ENCODE measurements around the gene JMJD8. TPM values are rescaled to one million over a fixed set of nuclear protein-coding genes. Genes with fewer than 3 reads are reported as not detected.

JMJD8 gene
- total RNA-seq = 75.0 TPM
- polyA plus RNA-seq (ENCODE audit: insufficient read depth, low read depth, low replicate concordance) = 80.4 TPM
- long read RNA-seq, donor 1, transcript JMJD8-201 (9 exons, 2,038 nt) = major isoform, 13 of 84 reads
- long read RNA-seq, donor 1, partial matches to known transcripts = 18 of 84 reads
- long read RNA-seq, donor 1, other reads (novel, unspliced or antisense) = 53 of 84 reads
- long read RNA-seq, donor 2, transcript JMJD8-201 (9 exons, 2,038 nt) = major isoform, 10 of 15 reads
- long read RNA-seq, donor 2, partial matches to known transcripts = 0 of 15 reads
- long read RNA-seq, donor 2, other reads (novel, unspliced or antisense) = 0 of 15 reads
- long read RNA-seq, donor 3, transcript JMJD8-201 (9 exons, 2,038 nt) = major isoform, 14 of 19 reads
- long read RNA-seq, donor 3, partial matches to known transcripts = 0 of 19 reads
- long read RNA-seq, donor 3, other reads (novel, unspliced or antisense) = 0 of 19 reads
- long read RNA-seq, donor 4, transcript JMJD8-201 (9 exons, 2,038 nt) = major isoform, 10 of 15 reads
- long read RNA-seq, donor 4, partial matches to known transcripts = 0 of 15 reads
- long read RNA-seq, donor 4, other reads (novel, unspliced or antisense) = 0 of 15 reads
- long read RNA-seq, donor 5 = 0 reads
- long read RNA-seq, donor 6, transcript JMJD8-201 (9 exons, 2,038 nt) = major isoform, 6 of 6 reads
- long read RNA-seq, donor 6, partial matches to known transcripts = 0 of 6 reads
- long read RNA-seq, donor 6, other reads (novel, unspliced or antisense) = 0 of 6 reads
- long read RNA-seq, donor 7, transcript JMJD8-209 (8 exons, 2,205 nt) = minor isoform, 5 of 141 reads
- long read RNA-seq, donor 7, transcript JMJD8-201 (9 exons, 2,038 nt) = major isoform, 63 of 141 reads
- long read RNA-seq, donor 7, partial matches to known transcripts = 18 of 141 reads
- long read RNA-seq, donor 7, other reads (novel, unspliced or antisense) = 47 of 141 reads
- long read RNA-seq, donor 8, transcript JMJD8-201 (9 exons, 2,038 nt) = major isoform, 11 of 15 reads
- long read RNA-seq, donor 8, partial matches to known transcripts = 0 of 15 reads
- long read RNA-seq, donor 8, other reads (novel, unspliced or antisense) = 0 of 15 reads
- long read RNA-seq, donor 9, partial matches to known transcripts = 0 of 5 reads
- long read RNA-seq, donor 9, other reads (novel, unspliced or antisense) = 0 of 5 reads
- long read RNA-seq, donor 10, transcript JMJD8-201 (9 exons, 2,038 nt) = major isoform, 9 of 10 reads
- long read RNA-seq, donor 10, partial matches to known transcripts = 0 of 10 reads
- long read RNA-seq, donor 10, other reads (novel, unspliced or antisense) = 0 of 10 reads

GRCh38 chr16:684071-684794 lies at the start of gene JMJD8:
TSS of gene JMJD8 (minus strand) at chr16:684334. CDS start at chr16:684319, 15 bp downstream.
- FAIRE-seq (no peak), DNase-seq (peak; percentile 97 to 99 (median 98))
- TF ChIP-seq CTCF (IDR thresholded peaks at IDR 0.05; ENCODE audit: borderline replicate concordance, extremely low read depth, insufficient read depth) = no peak
- Histone ChIP-seq H3K27me3 (ENCODE audit: control insufficient read depth, insufficient read depth, low read length) (no peaks in the 10 kb centered on the region), H3K9ac (ENCODE audit: low read length in 3 of 3) (peak within 1 kb of the TSS in 1 of 3 donors; percentile 61), H3K27ac (ENCODE audit: low read depth in 2 of 2, low read length in 2 of 2) (peak within 1 kb of the TSS; percentile 59 to 71), H3K9me3 (ENCODE audit: control insufficient read depth in 2 of 3, insufficient read depth in 1 of 3, low read length in 3 of 3) (no peaks in the 10 kb centered on the region), H3K4me1 (ENCODE audit: control insufficient read depth in 2 of 3, insufficient read depth in 2 of 3, low read depth in 1 of 3, low read length in 3 of 3) (peaks cover 0 to 45% (median 12%) of the 10 kb centered on the region in 3 donors), H3K4me3 (ENCODE audit: low read length in 3 of 3) (peak within 1 kb of the TSS; percentile 24 to 73 (median 56)), H3K36me3 (ENCODE audit: control insufficient read depth in 2 of 3, insufficient read depth in 3 of 3, low read length in 3 of 3) (peaks cover 5 to 22% (median 8%) of the 10 kb centered on the region in 3 donors)
- intact Hi-C loops (cut with DNase I) = no loop called here

GRCh38 chr16:733382-734207 lies 49.5 kb upstream of the JMJD8 start:
- H3K9me3 ChIP-seq (ENCODE audit: control insufficient read depth in 2 of 3, insufficient read depth in 1 of 3, low read length in 3 of 3) = no peaks in the 10 kb centered on the region
- peaks cover 0 to under 1% (median 0%) of the 10 kb centered on the region in 3 donors for H3K4me1 ChIP-seq (ENCODE audit: control insufficient read depth in 2 of 3, insufficient read depth in 2 of 3, low read depth in 1 of 3, low read length in 3 of 3)
- H3K27ac ChIP-seq (ENCODE audit: low read depth in 2 of 2, low read length in 2 of 2) = no peak overlapping the region
- peak in 2 of 5 donors; percentile 42 to 73 for DNase-seq
- H3K27me3 ChIP-seq (ENCODE audit: control insufficient read depth, insufficient read depth, low read length) = no peaks in the 10 kb centered on the region
- FAIRE-seq = no peak
- no peak overlapping the region for H3K9ac ChIP-seq (ENCODE audit: low read length in 3 of 3)
- H3K36me3 ChIP-seq (ENCODE audit: control insufficient read depth in 2 of 3, insufficient read depth in 3 of 3, low read length in 3 of 3) = peaks cover 0 to 3% (median 0%) of the 10 kb centered on the region in 3 donors
- TF ChIP-seq CTCF (IDR thresholded peaks at IDR 0.05; ENCODE audit: borderline replicate concordance, extremely low read depth, insufficient read depth) = no peak
- no peak overlapping the region for H3K4me3 ChIP-seq (ENCODE audit: low read length in 3 of 3)
- intact Hi-C loops (cut with DNase I) = no loop called here

All from kidney (tissue), 22 donors.